Adrenal gland (tissue), 12 donors: ENCODE measurements around the gene ZBTB7C. TPM values are rescaled to one million over a fixed set of nuclear protein-coding genes. Genes with fewer than 3 reads are reported as not detected.

ENCODE experiments used
- DNase-seq, 7 donors: peaks; one replicate each; pipeline ENCODE4 v3.0.0-alpha.2; 2019 to 2020
- H3K27ac ChIP-seq, 5 donors: fragments of 200-600 bp; sonication (generic) in 4 of 5; 1 replicate in 3 of 5; 2 replicates in 2 of 5; pipeline versions ENCODE4 v1.5.1 to v1.8.0; 2016 to 2020; ENCODE audit warnings: mild to moderate bottlenecking in 1 of 5
- H3K27me3 ChIP-seq: fragments of 200-600 bp; 2 replicates; pipeline ENCODE4 v1.8.0; 2021
- H3K36me3 ChIP-seq, 2 donors: fragments of 200-600 bp; replicated peaks in 1 of 2; 1 replicate in 1 of 2; 2 replicates in 1 of 2; pipeline versions ENCODE4 v1.5.1 to v1.8.0; 2018 to 2022
- H3K4me1 ChIP-seq, 2 donors: fragments of 200-600 bp; replicated peaks in 1 of 2; 1 replicate in 1 of 2; 2 replicates in 1 of 2; pipeline versions ENCODE4 v1.5.1 to v1.8.0; 2018 to 2021
- H3K4me3 ChIP-seq, 4 donors: fragments of 200-600 bp; sonication (generic) in 3 of 4; one replicate each; pipeline ENCODE4 v1.5.1; 2016 to 2018
- H3K9me3 ChIP-seq, 3 donors: fragments of 200-600 bp; sonication (generic) in 1 of 3; replicated peaks in 1 of 3; 1 replicate in 2 of 3; 2 replicates in 1 of 3; pipeline versions ENCODE4 v1.5.1 to v1.8.0; 2016 to 2021
- CTCF ChIP-seq, 6 experiments: fragments of 450-650 bp in 4 of 6; fragments of 200-600 bp in 2 of 6; sonication (generic) in 1 of 6; IDR thresholded peaks; 1 replicate in 5 of 6; 2 replicates in 1 of 6; pipeline versions ENCODE4 v1.5.1 to v1.8.0; 2016 to 2021; ENCODE audit warnings: antibody characterized with exemption in 6 of 6, mild to moderate bottlenecking in 2 of 6, moderate library complexity in 1 of 6
- POLR2A ChIP-seq, 2 donors: fragments of 450-650 bp; IDR thresholded peaks; one replicate each; pipeline ENCODE4 v1.6.1; 2017; ENCODE audit warnings: antibody characterized with exemption in 2 of 2, mild to moderate bottlenecking in 2 of 2, moderate library complexity in 1 of 2
- WGBS, 4 donors: extraction: QIAGEN DNeasy Blood & Tissue Kit in 2 of 4; methylation state at CpG; one replicate each; pipeline versions ENCODE4 v1.1.5 to v1.1.7; 2013 to 2017; 5-methylcytosine and 5-hydroxymethylcytosine counted together
- intact Hi-C, 2 donors: fragments of 100-400 bp; cut with DNase I; formaldehyde crosslinking; loops; one replicate each; pipeline versions ENCODE4 v1.14.1 to v1.15.0; 2022 to 2023
- polyA plus RNA-seq, 3 donors: library from polyadenylated mRNA; stranded (reverse); fragments of 200-250 nt in 2 of 3; fragments of 350-450 nt in 1 of 3; fragmentation: Illumina TruSeq in 1 of 3; extraction: RNeasy Lipid Tissue Mini Kit (QIAGEN cat#74804) in 1 of 3; gene quantifications; one replicate each; pipeline ENCODE4 v1.2.3, GENCODE V29; 2013 to 2014
- total RNA-seq, 9 donors: library from RNA; depleted of rRNA in 4 of 9; stranded (reverse); fragments of >200 nt in 4 of 9; fragments of 120-200 nt in 1 of 9; fragmentation: NEBNext Ultra II Directional in 1 of 9; extraction: Animal tissue kit (Norgen Biotek cat#: 25700) in 1 of 9; gene quantifications; one replicate each; pipeline versions ENCODE4 v1.1.0 to v1.2.4, GENCODE V29; 2013 to 2023
- donor health status: healthy with polysubstance abuse.
- donor health status: Bipolar disorder and iron deficiency.
- donor health status: DM: yes; HTN: yes; CAD: no.
- donor health status: DM: no; HTN: no; CAD: no.
- donor health status: DM: no; HTN: no; CAD: no.
- donor health status: DM: yes; HTN: yes; CAD: no.

ZBTB7C gene
- total and polyA plus RNA-seq, 12 donors = 5.2 to 42.8 (median 26.8) TPM

GRCh38 chr18:48428475-48429177 lies 19.4 kb upstream of the ZBTB7C start:
- H3K27ac ChIP-seq = no peak overlapping the region
- DNase-seq = no peak
- H3K9me3 ChIP-seq = no peaks in the 10 kb centered on the region
- no peaks in the 10 kb centered on the region for H3K27me3 ChIP-seq
- WGBS, 4 donors = 68 to 85% (median 76%) methylated on average over 4 to 9 of the region's 9 CpGs
- TF ChIP-seq CTCF (IDR thresholded peaks at IDR 0.05) = no peak
- TF ChIP-seq POLR2A (IDR thresholded peaks at IDR 0.05) = no peak
- no peak overlapping the region for H3K4me3 ChIP-seq
- no peaks in the 10 kb centered on the region for H3K36me3 ChIP-seq
- intact Hi-C loops = loop anchor here in 1 of 2 donors (10.0 kb wide), 1 partner anchor 334 kb away; no protein-coding TSS in a partner anchor
- H3K4me1 ChIP-seq = no peaks in the 10 kb centered on the region

- Histone ChIP-seq H3K9me3 (no peaks in the 10 kb centered on the region), H3K4me3 (peak overlapping the region in 1 of 4 donors; percentile 20), H3K4me1 (no peaks in the 10 kb centered on the region), H3K27me3 (no peaks in the 10 kb centered on the region), H3K27ac (no peak overlapping the region), H3K36me3 (no peaks in the 10 kb centered on the region)
- TF ChIP-seq POLR2A (IDR thresholded peaks at IDR 0.05) (no peak), CTCF (IDR thresholded peaks at IDR 0.05) (no peak)
- WGBS, 4 donors = 23 to 34% (median 30%) methylated on average over 12 of the region's 12 CpGs
- intact Hi-C loops = loop anchor here in 1 of 2 donors (10.0 kb wide), 1 partner anchor 328 kb away; no protein-coding TSS in a partner anchor
- no peak for DNase-seq
Measured at GRCh38 chr18:48422947-48423378, 13.8 kb upstream of the ZBTB7C start.

GRCh38 chr18:48419277-48420022 lies 10.3 kb upstream of the ZBTB7C start:
- TF ChIP-seq CTCF (IDR thresholded peaks at IDR 0.05) (no peak), POLR2A (IDR thresholded peaks at IDR 0.05) (no peak)
- no peaks in the 10 kb centered on the region for H3K27me3 ChIP-seq
- H3K4me1 ChIP-seq = no peaks in the 10 kb centered on the region
- H3K36me3 ChIP-seq = no peaks in the 10 kb centered on the region
- H3K4me3 ChIP-seq = no peak overlapping the region
- H3K27ac ChIP-seq = no peak overlapping the region
- no peaks in the 10 kb centered on the region for H3K9me3 ChIP-seq
- DNase-seq = no peak
- intact Hi-C loops = loop anchor here (10.0 kb wide), 2 partner anchors 185 to 325 kb away; no protein-coding TSS in a partner anchor
- 87 to 92% (median 91%) methylated on average over 10 of the region's 10 CpGs for WGBS, 4 donors

- no peaks in the 10 kb centered on the region for H3K9me3 ChIP-seq
- DNase-seq = no peak
- H3K36me3 ChIP-seq = no peaks in the 10 kb centered on the region
- no peaks in the 10 kb centered on the region for H3K27me3 ChIP-seq
- WGBS, 4 donors = 67 to 74% (median 71%) methylated on average over 6 to 9 of the region's 9 CpGs
- TF ChIP-seq POLR2A (IDR thresholded peaks at IDR 0.05) (no peak), CTCF (IDR thresholded peaks at IDR 0.05) (no peak)
- H3K4me3 ChIP-seq = no peak overlapping the region
- intact Hi-C loops = loop anchor here in 1 of 2 donors (10.0 kb wide), 1 partner anchor 184 kb away; no protein-coding TSS in a partner anchor
- no peaks in the 10 kb centered on the region for H3K4me1 ChIP-seq
- H3K27ac ChIP-seq = no peak overlapping the region
Measured at GRCh38 chr18:48418539-48419276, 9.5 kb upstream of the ZBTB7C start.
